RWPE1 (cell line): ENCODE results near the gene RUNX1.

ENCODE experiments used
- CTCF ChIA-PET: fragments of 350-600 bp; sonication (Branson Sonifier 250); formaldehyde crosslinking; extraction: SDS; loops from one replicate; lab custom pipeline; 2021; lab: Yijun Ruan, JAX
- POLR2A ChIA-PET: fragments of 400-600 bp; formaldehyde crosslinking; extraction: SDS; loops from one replicate; lab custom pipeline; 2020; ENCODE audit warnings: antibody characterized with exemption; ENCODE audit not compliant: low non-redundant PET; lab: Yijun Ruan, JAX
- DNase-seq: peaks from one replicate; pipeline ENCODE4 v3.0.0; 2012; ENCODE audit warnings: low spot score
- H3K27ac ChIP-seq: fragments of 450-650 bp; 2 replicates; pipeline ENCODE4 v1.5.1; 2017
- TF ChIP-seq, protein P1 (sequence below): fragments of 450-650 bp; conservative IDR thresholded peaks from 2 replicates; pipeline ENCODE4 v1.5.1; 2017; ENCODE audit warnings: low read depth, mild to moderate bottlenecking

RUNX1 gene

GRCh38 chr21:35048706-35049617 is at the start of gene RUNX1:
Gene RUNX1 (minus strand): TSS chr21:35049302.
- CTCF ChIA-PET = no interaction called here
- DNase-seq = peak; percentile 5
- POLR2A ChIA-PET = no interaction called here
- TF ChIP-seq, protein P1, sequence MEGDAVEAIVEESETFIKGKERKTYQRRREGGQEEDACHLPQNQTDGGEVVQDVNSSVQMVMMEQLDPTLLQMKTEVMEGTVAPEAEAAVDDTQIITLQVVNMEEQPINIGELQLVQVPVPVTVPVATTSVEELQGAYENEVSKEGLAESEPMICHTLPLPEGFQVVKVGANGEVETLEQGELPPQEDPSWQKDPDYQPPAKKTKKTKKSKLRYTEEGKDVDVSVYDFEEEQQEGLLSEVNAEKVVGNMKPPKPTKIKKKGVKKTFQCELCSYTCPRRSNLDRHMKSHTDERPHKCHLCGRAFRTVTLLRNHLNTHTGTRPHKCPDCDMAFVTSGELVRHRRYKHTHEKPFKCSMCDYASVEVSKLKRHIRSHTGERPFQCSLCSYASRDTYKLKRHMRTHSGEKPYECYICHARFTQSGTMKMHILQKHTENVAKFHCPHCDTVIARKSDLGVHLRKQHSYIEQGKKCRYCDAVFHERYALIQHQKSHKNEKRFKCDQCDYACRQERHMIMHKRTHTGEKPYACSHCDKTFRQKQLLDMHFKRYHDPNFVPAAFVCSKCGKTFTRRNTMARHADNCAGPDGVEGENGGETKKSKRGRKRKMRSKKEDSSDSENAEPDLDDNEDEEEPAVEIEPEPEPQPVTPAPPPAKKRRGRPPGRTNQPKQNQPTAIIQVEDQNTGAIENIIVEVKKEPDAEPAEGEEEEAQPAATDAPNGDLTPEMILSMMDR = no peak
- H3K27ac ChIP-seq = peak within 1 kb of the TSS; percentile 87

GRCh38 chr21:35097525-35097924 is 48.4 kb upstream of the RUNX1 start:
- CTCF ChIA-PET = interaction anchor here (0.5 to 0.6 kb wide), 2 partner anchors 34 to 648 kb away, joined by 3 read pairs; no protein-coding TSS in a partner anchor
- no peak for DNase-seq
- POLR2A ChIA-PET = no interaction called here
- TF ChIP-seq, protein P1 = no peak
- H3K27ac ChIP-seq = no peak overlapping the region

GRCh38 chr21:35096959-35097358 is 47.9 kb upstream of the RUNX1 start:
- POLR2A ChIA-PET = no interaction called here
- CTCF ChIA-PET = no interaction called here

DNA sequence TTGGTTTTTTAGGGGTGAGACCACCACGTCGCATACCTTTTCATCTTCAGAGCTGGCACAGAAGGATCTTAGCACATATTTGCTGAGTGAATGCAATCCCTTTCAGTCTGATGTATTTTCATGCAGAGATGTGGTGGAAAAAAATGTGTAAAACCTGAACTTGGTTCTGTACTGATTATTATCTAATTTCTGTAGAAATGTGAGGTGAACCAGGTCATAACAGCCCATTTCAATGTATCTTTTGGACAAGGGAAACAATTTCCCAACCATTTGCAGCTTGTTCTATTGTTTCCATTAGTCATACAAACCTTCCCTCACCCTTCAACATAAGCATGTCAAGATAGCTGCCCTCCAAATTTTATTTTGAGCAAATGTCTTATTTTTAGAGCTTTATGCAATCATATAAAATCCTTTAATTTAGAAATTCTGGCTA is 46.8 kb upstream of the RUNX1 start:
- no peak for DNase-seq
- TF ChIP-seq, protein P1 = no peak
- CTCF ChIA-PET = no interaction called here
- POLR2A ChIA-PET = no interaction called here
- H3K27ac ChIP-seq = no peak overlapping the region

More at GRCh38 chr21:35096959-35097358, 47.9 kb upstream of the RUNX1 start:
- no peak for DNase-seq
- no peak overlapping the region for H3K27ac ChIP-seq
- TF ChIP-seq, protein P1 = no peak

GRCh38 chr21:35093514-35093913 is 44.4 kb upstream of the RUNX1 start:
- CTCF ChIA-PET = no interaction called here
- no peak for DNase-seq

GRCh38 chr21:35091496-35091895 is 42.4 kb upstream of the RUNX1 start:
- CTCF ChIA-PET = no interaction called here
- POLR2A ChIA-PET = no interaction called here
- no peak overlapping the region for H3K27ac ChIP-seq
- TF ChIP-seq, protein P1 = no peak
- DNase-seq = no peak

More at GRCh38 chr21:35093514-35093913, 44.4 kb upstream of the RUNX1 start:
- TF ChIP-seq, protein P1 = no peak
- POLR2A ChIA-PET = no interaction called here
- no peak overlapping the region for H3K27ac ChIP-seq
